Germinal center (tissue), 1 donor: ENCODE measurements around the gene APCDD1.

Experiments used
- DNase-seq: peaks from one replicate; pipeline ENCODE4 v3.0.0; 2012; ENCODE audit warnings: mixed read lengths, low spot score

APCDD1 gene

GRCh38 chr18:10453806-10454680 lies at the start of gene APCDD1:
Gene APCDD1, plus strand, starts transcription at chr18:10454635. Its CDS starts 347 bp downstream, at chr18:10454982.
- no peak for DNase-seq

DNA sequence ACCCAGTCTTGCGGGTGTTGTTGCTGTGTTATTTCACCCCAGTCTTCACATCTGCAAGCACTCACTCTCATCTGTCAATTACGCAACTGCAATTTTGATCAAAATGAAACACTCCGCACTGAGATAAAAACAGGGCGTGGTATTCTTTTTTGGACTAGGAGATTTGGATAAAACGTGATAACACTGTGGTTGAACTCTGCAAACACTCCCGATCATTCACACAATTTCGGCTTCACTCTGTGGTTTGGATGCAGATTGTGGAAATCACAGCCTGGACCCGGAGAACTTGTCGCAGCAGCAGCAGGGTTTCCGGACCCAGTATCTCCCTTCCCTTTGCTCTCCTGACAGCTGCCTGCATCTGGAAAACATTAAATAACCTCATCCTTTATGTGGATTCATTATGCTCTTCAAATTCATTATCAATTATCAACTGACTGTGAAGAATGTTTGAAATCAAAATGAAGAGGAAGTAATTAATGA lies 49.4 kb upstream of the APCDD1 start:
- no peak for DNase-seq

DNA sequence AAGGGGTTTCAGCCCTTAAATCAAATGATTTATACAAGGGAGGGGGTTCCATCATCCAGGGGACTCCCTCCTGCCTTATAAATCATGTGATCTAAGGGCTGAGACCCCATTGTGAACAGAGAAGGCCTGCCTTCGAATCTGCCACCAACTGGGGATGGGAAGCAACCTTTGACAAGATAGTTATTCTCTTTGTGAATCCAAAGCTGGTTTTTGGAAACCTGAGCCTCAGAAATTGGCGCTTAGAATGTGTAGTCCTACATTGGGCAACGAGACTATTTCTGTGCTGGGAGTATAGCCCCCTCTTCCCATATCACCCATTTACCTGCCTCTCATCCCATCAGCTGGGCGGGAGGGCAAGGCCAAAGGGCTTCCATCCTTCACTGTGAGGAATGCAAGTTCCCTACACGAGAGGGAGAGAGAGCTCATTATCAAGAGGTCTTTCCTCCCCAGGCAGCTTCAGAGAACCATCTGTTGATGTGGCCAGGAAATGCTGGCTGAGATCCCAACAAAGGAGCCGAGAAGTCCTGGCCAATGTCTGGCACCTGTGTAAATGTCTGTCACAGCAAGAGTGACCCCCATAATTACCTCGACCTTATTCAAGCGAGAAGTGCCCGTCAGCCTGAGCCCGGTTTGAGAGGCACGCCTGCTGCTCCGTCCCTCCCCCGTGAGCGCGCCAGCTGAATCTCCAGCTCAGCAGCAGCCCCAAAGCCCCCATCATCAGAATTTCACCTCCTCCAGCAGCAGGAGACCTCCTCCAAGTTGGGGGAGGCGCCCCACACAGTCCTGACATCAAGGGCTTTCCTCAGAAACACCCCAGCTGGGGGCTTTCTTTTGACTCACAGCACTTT lies 48.4 kb upstream of the APCDD1 start:
- DNase-seq, result no peak

- DNase-seq, result no peak
Measured at GRCh38 chr18:10408131-10408530, 46.3 kb upstream of the APCDD1 start.

DNA sequence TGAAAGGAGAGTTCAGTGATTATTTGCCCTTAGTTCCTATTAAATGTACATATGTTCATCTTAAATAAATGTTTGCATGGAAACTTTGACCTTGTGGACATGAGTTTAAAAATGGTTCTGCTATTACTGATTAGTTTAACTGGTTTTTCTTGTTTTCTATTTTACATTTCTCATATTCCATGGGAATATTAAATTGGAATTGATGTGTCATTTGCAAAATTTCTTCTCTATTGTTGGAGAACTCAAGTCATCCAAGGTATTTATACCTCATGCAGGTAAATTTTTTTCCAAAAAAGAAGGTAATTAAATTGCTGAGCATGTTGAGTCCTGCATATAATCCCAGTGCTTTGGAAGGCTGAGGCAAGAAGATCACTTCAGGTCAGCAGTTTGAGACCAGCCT lies 45.4 kb upstream of the APCDD1 start:
- DNase-seq, result no peak

DNA sequence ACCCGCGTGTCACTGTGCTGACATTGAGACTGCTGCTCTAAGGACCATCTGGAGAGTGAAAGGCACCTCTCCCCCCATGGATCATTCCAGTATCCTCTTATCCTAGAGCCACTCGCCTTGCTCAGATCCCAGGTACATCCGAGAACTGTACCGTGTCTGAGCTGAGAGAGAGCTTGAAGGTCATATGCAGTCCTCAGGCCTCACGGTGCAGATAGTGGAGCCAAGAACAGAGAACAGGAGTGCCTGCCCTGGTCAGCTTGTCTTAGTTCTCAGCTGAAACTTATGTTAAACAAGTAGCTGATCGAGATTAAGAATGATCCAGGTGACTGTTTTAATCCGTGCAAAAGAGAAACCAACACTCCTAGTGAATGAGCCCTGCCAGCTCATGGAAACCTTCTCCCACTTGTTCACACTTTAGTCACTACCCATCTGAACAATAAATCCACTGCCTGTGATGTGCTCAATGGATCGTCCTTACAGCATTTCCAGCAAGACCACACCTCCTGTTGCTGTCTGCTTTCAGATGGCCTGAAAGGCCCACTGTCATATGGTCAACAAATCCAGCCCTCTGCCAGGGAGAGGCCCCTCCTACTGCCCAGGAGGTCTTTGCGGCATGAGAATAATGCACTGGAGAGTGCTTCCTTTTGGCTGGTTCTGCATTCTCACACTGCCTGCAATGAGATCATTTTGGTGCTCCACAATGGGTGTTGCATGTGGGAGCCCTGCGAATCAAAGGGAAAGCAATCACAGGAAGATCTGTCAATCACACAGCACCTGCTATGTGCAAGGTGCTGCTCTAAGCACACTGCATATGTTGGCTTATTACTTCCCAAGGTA lies 43.7 kb upstream of the APCDD1 start:
- DNase-seq, result no peak

DNA sequence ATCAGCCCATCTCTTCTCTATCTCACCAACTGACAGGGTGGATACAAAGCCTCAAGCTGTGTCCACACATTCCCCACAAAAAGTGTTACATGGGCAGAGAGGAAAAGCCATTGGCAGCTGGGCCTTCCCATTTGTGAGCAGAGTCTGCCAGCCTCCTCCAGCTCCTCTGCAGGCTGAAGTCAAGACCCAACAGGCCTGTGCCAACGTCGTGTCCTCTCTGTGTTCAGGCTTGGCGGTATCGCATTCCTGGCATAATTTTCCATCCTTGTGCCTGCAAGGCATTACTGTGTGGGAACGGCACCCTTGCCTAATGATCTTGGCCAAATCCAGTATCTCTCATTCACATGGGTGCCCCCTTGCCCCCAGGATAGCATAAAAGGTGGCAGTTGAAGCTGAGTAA lies 41.5 kb upstream of the APCDD1 start:
- DNase-seq, result no peak

- no peak for DNase-seq
Measured at GRCh38 chr18:10413722-10414121, 40.7 kb upstream of the APCDD1 start.

GRCh38 chr18:10414293-10414842 lies 40.1 kb upstream of the APCDD1 start:
- no peak for DNase-seq

DNA sequence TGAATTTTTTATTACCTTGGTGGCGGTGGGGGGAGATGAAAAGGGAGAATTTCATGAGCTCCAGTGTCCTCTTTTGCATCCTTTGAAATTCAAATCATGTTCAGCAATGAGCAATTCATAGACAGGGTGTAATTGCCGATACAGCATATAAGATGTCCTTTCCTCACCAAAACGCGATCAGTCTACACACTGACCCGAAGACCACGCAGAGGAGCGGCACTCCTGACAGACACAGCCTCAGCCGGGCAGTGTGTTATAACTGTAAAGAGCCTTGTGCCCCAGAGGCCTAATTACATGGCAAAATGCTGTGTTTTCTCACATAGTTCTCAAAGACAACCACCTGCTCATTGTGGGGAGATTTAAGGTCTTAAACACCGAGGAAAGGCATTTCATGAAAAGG lies 38.4 kb upstream of the APCDD1 start:
- DNase-seq, result no peak

GRCh38 chr18:10417191-10417590 lies 37.2 kb upstream of the APCDD1 start:
- DNase-seq, result no peak

- DNase-seq, result no peak
Measured at GRCh38 chr18:10417664-10418063, 36.8 kb upstream of the APCDD1 start.

- no peak for DNase-seq
Measured at GRCh38 chr18:10418836-10419235, 35.6 kb upstream of the APCDD1 start.

- no peak for DNase-seq
Measured at GRCh38 chr18:10419420-10420103, 34.9 kb upstream of the APCDD1 start.

DNA sequence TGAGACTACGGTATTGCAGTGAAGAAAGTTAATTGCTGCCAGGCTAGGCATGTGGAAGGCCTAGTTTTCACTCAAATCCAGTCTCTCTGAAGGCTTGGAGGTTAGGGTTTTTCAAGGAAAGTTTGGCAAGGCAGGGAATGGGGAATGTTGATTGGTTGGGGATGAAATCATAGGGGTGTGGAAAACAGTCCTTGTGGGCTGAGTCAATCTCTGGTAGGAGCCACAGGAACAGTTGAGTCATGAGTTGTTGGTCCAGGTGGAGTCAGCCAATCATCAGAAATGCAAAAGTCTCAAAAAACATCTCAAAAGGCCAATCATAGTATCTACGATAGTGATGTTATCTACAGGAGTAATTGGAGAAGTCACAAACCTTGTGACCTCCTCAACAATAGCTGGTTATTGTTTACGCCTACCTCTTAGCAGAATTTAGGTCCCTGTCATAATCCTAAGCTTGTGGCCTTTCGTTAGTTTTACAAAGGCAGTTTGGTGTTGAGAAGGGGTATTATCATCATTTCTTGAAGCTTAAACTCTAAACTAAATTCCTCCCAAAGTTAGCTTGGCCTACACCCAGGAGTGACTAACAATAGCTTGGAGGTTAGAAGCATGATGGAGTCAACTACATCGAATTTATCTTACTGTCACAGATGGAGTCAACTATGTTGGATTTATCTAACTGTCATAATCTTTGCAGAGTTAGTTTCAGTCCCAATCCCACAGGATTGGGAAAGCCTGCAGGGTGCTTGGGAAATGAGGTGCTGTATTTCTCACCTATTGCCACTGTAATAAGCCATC lies 33.7 kb upstream of the APCDD1 start:
- no peak for DNase-seq

DNA sequence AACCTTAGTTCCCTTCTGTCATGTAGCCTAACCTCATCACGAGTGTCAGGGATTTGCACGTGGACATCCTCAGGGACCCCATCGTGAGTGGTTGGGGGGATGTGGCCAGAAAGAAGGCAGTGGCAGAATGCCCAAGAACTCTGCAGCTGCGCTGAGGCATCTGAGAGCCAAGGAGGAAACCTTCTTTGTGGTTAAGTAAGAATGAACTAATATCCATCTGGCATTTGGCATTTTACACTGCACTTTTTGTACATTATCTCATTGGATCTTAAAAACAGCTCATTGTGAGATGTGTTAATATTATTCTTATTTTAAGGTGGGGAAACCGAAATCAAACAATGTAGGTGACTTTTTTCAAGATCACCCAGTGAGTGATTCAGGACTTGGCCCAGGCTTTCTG lies 32.6 kb upstream of the APCDD1 start:
- DNase-seq, result no peak

DNA sequence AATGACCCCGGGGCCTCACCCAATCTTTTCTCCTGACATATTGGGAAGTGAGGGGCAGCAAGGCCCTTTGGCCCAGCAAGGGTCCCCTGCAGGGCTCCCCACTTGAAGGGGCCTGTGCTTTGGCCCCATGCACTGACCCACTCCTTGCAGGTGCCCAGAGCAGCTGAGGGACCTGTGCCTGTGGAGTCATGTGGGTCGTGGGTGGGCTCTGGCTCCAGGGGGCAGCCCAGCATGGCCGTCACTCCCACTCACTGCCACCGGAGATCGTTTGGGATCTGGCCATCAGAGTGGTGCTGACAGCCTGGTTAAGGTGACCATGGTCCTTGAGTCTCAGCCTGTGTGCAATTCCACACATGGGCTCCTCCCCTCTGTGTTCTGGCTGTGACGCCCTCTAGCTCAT lies 31.7 kb upstream of the APCDD1 start:
- no peak for DNase-seq

DNA sequence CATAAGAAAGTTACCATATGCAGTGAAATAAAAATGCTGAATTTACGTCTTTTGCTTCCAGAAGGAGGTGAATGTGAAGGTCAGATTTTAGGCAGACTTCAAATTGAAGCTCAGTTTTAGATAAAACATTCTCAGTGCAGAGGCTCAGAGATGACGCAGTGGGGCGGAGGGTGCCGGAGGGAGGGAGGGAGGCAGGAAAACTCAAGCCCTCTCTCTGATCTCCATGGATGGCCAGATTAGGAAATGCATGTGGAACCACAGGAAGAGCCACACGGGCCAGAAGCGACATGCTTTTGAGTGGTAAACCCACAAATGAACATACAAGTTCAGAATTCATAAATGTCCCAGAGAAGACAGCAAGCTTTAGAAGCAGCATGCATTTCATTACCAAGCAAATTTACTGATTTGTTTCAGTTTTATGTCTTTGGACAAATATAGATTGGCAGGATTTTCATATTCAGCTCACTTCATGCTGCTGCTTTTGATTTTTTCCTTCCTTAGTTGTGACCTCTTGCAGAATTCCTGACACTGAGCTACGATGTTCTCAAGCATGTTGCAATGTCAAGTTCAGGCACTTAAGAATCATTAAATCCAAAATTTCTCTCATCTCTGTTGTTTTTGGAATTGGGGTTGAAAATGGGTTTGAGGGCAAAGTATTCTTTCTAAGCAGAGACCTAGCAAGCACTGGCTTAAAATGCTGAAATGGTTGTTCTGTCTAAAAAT lies 29.7 kb upstream of the APCDD1 start:
- no peak for DNase-seq

GRCh38 chr18:10430677-10431076 lies 23.8 kb upstream of the APCDD1 start:
- DNase-seq, result no peak

GRCh38 chr18:10431680-10432079 lies 22.8 kb upstream of the APCDD1 start:
- DNase-seq, result no peak
